Endodermal cell (in vitro differentiated cells): ENCODE measurements around the gene B3GALNT2. TPM values are rescaled to one million over a fixed set of nuclear protein-coding genes. Genes with fewer than 3 reads are reported as not detected.

Source experiments
- DNase-seq: peaks from one replicate; pipeline ENCODE4 v3.0.0-alpha.2; 2017
- H3K27ac ChIP-seq: 2 replicates; pipeline ENCODE4 v1.5.1; 2013; ENCODE audit warnings: mild to moderate bottlenecking, low read depth, low read length, moderate library complexity
- H3K27me3 ChIP-seq: 2 replicates; pipeline ENCODE4 v1.6.1; 2013; ENCODE audit warnings: mild to moderate bottlenecking, low read length, moderate library complexity; ENCODE audit not compliant: insufficient read depth, control insufficient read depth, poor library complexity, severe bottlenecking
- H3K36me3 ChIP-seq: 2 replicates; pipeline ENCODE4 v1.7.0; 2013; ENCODE audit warnings: mild to moderate bottlenecking, low read length, moderate library complexity; ENCODE audit not compliant: control insufficient read depth, insufficient read depth
- H3K4me1 ChIP-seq: one replicate; pipeline ENCODE4 v1.7.0; 2013; ENCODE audit warnings: low read length; ENCODE audit not compliant: control insufficient read depth, insufficient read depth
- H3K4me3 ChIP-seq: 2 replicates; pipeline ENCODE4 v1.5.1; 2013; ENCODE audit warnings: mild to moderate bottlenecking, low read length, moderate library complexity
- H3K9ac ChIP-seq: 2 replicates; pipeline ENCODE4 v1.6.1; 2013; ENCODE audit warnings: mild to moderate bottlenecking, low read length, moderate library complexity; ENCODE audit not compliant: poor library complexity, severe bottlenecking; ENCODE audit errors: extremely low read depth
- H3K9me3 ChIP-seq: 2 replicates; pipeline ENCODE4 v1.6.1; 2013; ENCODE audit warnings: mild to moderate bottlenecking, low read length, moderate library complexity; ENCODE audit not compliant: control insufficient read depth
- H3K27ac Mint-ChIP-seq: 2 replicates; pipeline ENCODE4 v1.8.0; 2020; ENCODE audit warnings: mixed read lengths
- H3K27me3 Mint-ChIP-seq: 2 replicates; pipeline ENCODE4 v1.8.0; 2021; ENCODE audit warnings: mild to moderate bottlenecking, mixed read lengths; ENCODE audit not compliant: insufficient read depth
- H3K36me3 Mint-ChIP-seq: 2 replicates; pipeline ENCODE4 v1.8.0; 2020; ENCODE audit warnings: low read depth, mixed read lengths
- H3K4me1 Mint-ChIP-seq: 2 replicates; pipeline ENCODE4 v1.8.0; 2020; ENCODE audit warnings: mixed read lengths
- H3K4me3 Mint-ChIP-seq: 2 replicates; pipeline ENCODE4 v1.8.0; 2020; ENCODE audit warnings: mild to moderate bottlenecking, moderate library complexity, mixed read lengths
- H3K9me3 Mint-ChIP-seq: 2 replicates; pipeline ENCODE4 v1.8.0; 2020; ENCODE audit warnings: mild to moderate bottlenecking, mixed read lengths
- CTCF ChIP-seq: fragments of 200-600 bp; sonication (generic); conservative IDR thresholded peaks from 2 replicates; pipeline ENCODE4 v1.5.0; 2021; ENCODE audit warnings: antibody characterized with exemption, mild to moderate bottlenecking
- WGBS, 2 experiments: methylation state at CpG; one replicate each; pipeline versions ENCODE4 v1.1.5 to v1.1.7; 2013; ENCODE audit warnings: missing lambda C conversion rate in 2 of 2, mixed read lengths in 1 of 2; ENCODE audit not compliant: insufficient coverage in 1 of 2, insufficient read length in 1 of 2; 5-methylcytosine and 5-hydroxymethylcytosine counted together
- total RNA-seq, 2 donors: library from RNA; stranded (reverse); fragmentation: NEBNext Ultra II Directional in 1 of 2; extraction: Animal tissue kit (Norgen Biotek cat#: 25700) in 1 of 2; gene quantifications; 2 replicates in 1 of 2; 3 replicates in 1 of 2; pipeline ENCODE4 v1.2.1, GENCODE V29; 2021

Gene B3GALNT2
- total RNA-seq, 2 donors from 2014 or later = 33.0 to 34.3 TPM

GRCh38 chr1:235434001-235434400 is 70.3 kb downstream of the B3GALNT2 start:
- Histone ChIP-seq H3K9ac (no peak overlapping the region), H3K4me3 (no peak overlapping the region), H3K9me3 (no peaks in the 10 kb centered on the region), H3K4me1 (no peaks in the 10 kb centered on the region), H3K36me3 (peaks cover 49% of the 10 kb centered on the region), H3K27ac (no peak overlapping the region), H3K27me3 (no peaks in the 10 kb centered on the region)
- Mint-ChIP-seq H3K36me3 (peaks cover 52% of the 10 kb centered on the region), H3K4me1 (no peaks in the 10 kb centered on the region), H3K27ac (no peak overlapping the region), H3K4me3 (no peak overlapping the region), H3K27me3 (no peaks in the 10 kb centered on the region), H3K9me3 (no peaks in the 10 kb centered on the region)
- DNase-seq = peak; percentile 64
- WGBS, 2 experiments = 93 to 100% methylated on average over 1 to 8 of the region's 8 CpGs
- TF ChIP-seq CTCF = peak; percentile 41

- no peaks in the 10 kb centered on the region for H3K9me3 Mint-ChIP-seq
- no peak overlapping the region for H3K4me3 Mint-ChIP-seq
- WGBS, 2 experiments = 94 to 99% methylated on average over 6 of the region's 6 CpGs
Observed at GRCh38 chr1:235430991-235431390, 73.3 kb downstream of the B3GALNT2 start.

GRCh38 chr1:235429143-235429542 is 75.1 kb downstream of the B3GALNT2 start:
- H3K9ac ChIP-seq = no peak overlapping the region
- peaks cover 21% of the 10 kb centered on the region for H3K36me3 ChIP-seq
- no peaks in the 10 kb centered on the region for H3K27me3 ChIP-seq
- no peak overlapping the region for H3K4me3 ChIP-seq
- WGBS, 2 experiments = 93 to 95% methylated on average over 5 of the region's 5 CpGs
- Mint-ChIP-seq H3K9me3 (no peaks in the 10 kb centered on the region), H3K4me3 (no peak overlapping the region), H3K27ac (no peak overlapping the region), H3K4me1 (peaks cover 2% of the 10 kb centered on the region), H3K36me3 (peaks cover 31% of the 10 kb centered on the region), H3K27me3 (no peaks in the 10 kb centered on the region)
- no peaks in the 10 kb centered on the region for H3K4me1 ChIP-seq
- no peaks in the 10 kb centered on the region for H3K9me3 ChIP-seq
- H3K27ac ChIP-seq = no peak overlapping the region
- no peak for DNase-seq
- TF ChIP-seq CTCF = no peak

More at GRCh38 chr1:235430991-235431390, 73.3 kb downstream of the B3GALNT2 start:
- Histone ChIP-seq H3K9me3 (no peaks in the 10 kb centered on the region), H3K36me3 (peaks cover 33% of the 10 kb centered on the region), H3K9ac (no peak overlapping the region), H3K4me1 (no peaks in the 10 kb centered on the region), H3K27me3 (no peaks in the 10 kb centered on the region), H3K4me3 (no peak overlapping the region), H3K27ac (no peak overlapping the region)
- Mint-ChIP-seq H3K4me1 (no peaks in the 10 kb centered on the region), H3K27ac (no peak overlapping the region), H3K36me3 (peaks cover 38% of the 10 kb centered on the region), H3K27me3 (no peaks in the 10 kb centered on the region)
- no peak for DNase-seq
- no peak for TF ChIP-seq CTCF
